Calu3 (cell line): ENCODE measurements around the gene CREBRF. TPM values are rescaled to one million over a fixed set of nuclear protein-coding genes. Genes with fewer than 3 reads are reported as not detected.
"Not testable (repeated sequence)": the region's sequence is repeated elsewhere in the genome, so short reads cannot be mapped to it uniquely, and the experiment has no call there.

Experiments used
- BruUV-seq: library from RNA; stranded (reverse); fragments of 400-500 nt; replicated peaks from 2 replicates; lab custom pipeline; 2021; lab: Mats Ljungman, UMichigan
- CTCF ChIA-PET: fragments of 300-600 bp; sonication (Branson Sonifier 250); formaldehyde crosslinking; loops from one replicate; lab custom pipeline; 2022; ENCODE audit warnings: antibody characterized with exemption; lab: Charles Lee
- DNase-seq: peaks from one replicate; pipeline ENCODE4 v3.0.0; 2022
- H3K27ac Mint-ChIP-seq: one replicate; pipeline ENCODE4 v1.8.0; 2022; ENCODE audit warnings: mixed read lengths; ENCODE audit not compliant: unreplicated experiment
- H3K27me3 Mint-ChIP-seq: one replicate; pipeline ENCODE4 v1.8.0; 2022; ENCODE audit warnings: mixed read lengths; ENCODE audit not compliant: unreplicated experiment
- H3K36me3 Mint-ChIP-seq: one replicate; pipeline ENCODE4 v1.8.0; 2022; ENCODE audit warnings: mild to moderate bottlenecking, moderate library complexity, mixed read lengths; ENCODE audit not compliant: insufficient read depth, unreplicated experiment
- H3K4me1 Mint-ChIP-seq: one replicate; pipeline ENCODE4 v1.8.0; 2022; ENCODE audit warnings: mild to moderate bottlenecking, low read depth, mixed read lengths; ENCODE audit not compliant: unreplicated experiment
- H3K4me3 Mint-ChIP-seq: one replicate; pipeline ENCODE4 v1.8.0; 2022; ENCODE audit warnings: mild to moderate bottlenecking, low read depth, moderate library complexity, mixed read lengths; ENCODE audit not compliant: unreplicated experiment
- H3K9me3 Mint-ChIP-seq: one replicate; pipeline ENCODE4 v1.8.0; 2022; ENCODE audit warnings: low read depth, mixed read lengths; ENCODE audit not compliant: unreplicated experiment
- CTCF ChIP-seq: fragments of 200-600 bp; IDR thresholded peaks from one replicate; pipeline ENCODE4 v1.8.0; 2022; ENCODE audit warnings: antibody characterized with exemption; ENCODE audit not compliant: unreplicated experiment
- intact Hi-C: fragments of 100-400 bp; cut with micrococcal nuclease; formaldehyde crosslinking; loops from one replicate; pipeline ENCODE4 v1.10.0; 2022; ENCODE audit not compliant: unreplicated experiment
- total RNA-seq: library from RNA; stranded (reverse); gene quantifications from 2 replicates; pipeline ENCODE4 v1.2.3, GENCODE V29; 2022

CREBRF gene
- total RNA-seq, 1 experiment from 2014 or later: 18.2 TPM

GRCh38 chr5:173069671-173070070 is 13.5 kb downstream of the CREBRF start:
- Mint-ChIP-seq H3K27ac (no peak overlapping the region), H3K9me3 (no peaks in the 10 kb centered on the region), H3K27me3 (no peaks in the 10 kb centered on the region), H3K4me1 (peaks cover 10% of the 10 kb centered on the region), H3K36me3 (no peaks in the 10 kb centered on the region), H3K4me3 (no peak overlapping the region)
- TF ChIP-seq CTCF: no peak
- no TSS peak for BruUV-seq
- DNase-seq: no peak
- intact Hi-C loops: no loop called here
- CTCF ChIA-PET: no interaction called here

GRCh38 chr5:173075137-173075843 is 19.1 kb downstream of the CREBRF start:
- no peak for TF ChIP-seq CTCF
- no peaks in the 10 kb centered on the region for H3K36me3 Mint-ChIP-seq
- no peak overlapping the region for H3K27ac Mint-ChIP-seq
- H3K9me3 Mint-ChIP-seq: no peaks in the 10 kb centered on the region
- DNase-seq: no peak
- BruUV-seq: no TSS peak
- H3K4me1 Mint-ChIP-seq: peaks cover 8% of the 10 kb centered on the region
- CTCF ChIA-PET: no interaction called here
- no peak overlapping the region for H3K4me3 Mint-ChIP-seq
- no peaks in the 10 kb centered on the region for H3K27me3 Mint-ChIP-seq
- intact Hi-C loops: no loop called here

- Mint-ChIP-seq H3K9me3 (no peaks in the 10 kb centered on the region), H3K36me3 (peaks cover 3% of the 10 kb centered on the region), H3K4me3 (no peak overlapping the region), H3K4me1 (peaks cover 8% of the 10 kb centered on the region), H3K27me3 (no peaks in the 10 kb centered on the region), H3K27ac (no peak overlapping the region)
- no TSS peak for BruUV-seq
- DNase-seq: no peak
- intact Hi-C loops: no loop called here
- CTCF ChIA-PET: no interaction called here
- TF ChIP-seq CTCF: no peak
These were observed 19.8 kb downstream of the CREBRF start for GRCh38 chr5:173075970-173076369.

GRCh38 chr5:173076471-173076870 is 20.3 kb downstream of the CREBRF start:
- CTCF ChIA-PET, DNase-seq, H3K36me3 Mint-ChIP-seq, H3K4me1 Mint-ChIP-seq, H3K27ac Mint-ChIP-seq, H3K4me3 Mint-ChIP-seq, H3K27me3 Mint-ChIP-seq, BruUV-seq, H3K9me3 Mint-ChIP-seq, intact Hi-C loops: not testable (repeated sequence)

- no TSS peak for BruUV-seq
- no peaks in the 10 kb centered on the region for H3K27me3 Mint-ChIP-seq
- intact Hi-C loops: no loop called here
- no peak overlapping the region for H3K27ac Mint-ChIP-seq
- no peak for DNase-seq
- no peak for TF ChIP-seq CTCF
- peaks cover 12% of the 10 kb centered on the region for H3K36me3 Mint-ChIP-seq
- H3K9me3 Mint-ChIP-seq: no peaks in the 10 kb centered on the region
- CTCF ChIA-PET: no interaction called here
- no peak overlapping the region for H3K4me3 Mint-ChIP-seq
- peaks cover 8% of the 10 kb centered on the region for H3K4me1 Mint-ChIP-seq
These were observed 22.7 kb downstream of the CREBRF start for GRCh38 chr5:173078878-173079277.
